ENCODE data around the gene CAMTA1.

DNA sequence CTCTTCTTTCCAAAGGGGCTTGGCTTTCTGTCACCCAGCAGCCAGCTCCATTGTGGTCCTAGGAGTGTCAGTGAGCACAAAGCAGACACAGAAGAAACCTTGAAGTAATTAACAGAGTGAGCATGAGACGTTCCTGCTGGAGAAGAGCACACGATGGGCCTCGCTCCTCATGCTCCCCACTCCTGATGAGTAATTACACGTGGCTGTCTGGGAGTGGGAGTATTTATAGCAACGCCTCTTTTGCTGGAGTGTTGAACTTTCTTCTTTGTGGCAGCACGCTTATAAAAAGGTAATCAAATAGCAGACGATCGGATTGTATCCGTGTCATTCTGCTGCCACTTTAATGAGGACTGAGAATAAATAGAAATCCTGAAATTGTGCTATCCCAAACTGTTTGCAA, 185.8 kb downstream of the CAMTA1 start:
- TF ChIP-seq, protein P1, sequence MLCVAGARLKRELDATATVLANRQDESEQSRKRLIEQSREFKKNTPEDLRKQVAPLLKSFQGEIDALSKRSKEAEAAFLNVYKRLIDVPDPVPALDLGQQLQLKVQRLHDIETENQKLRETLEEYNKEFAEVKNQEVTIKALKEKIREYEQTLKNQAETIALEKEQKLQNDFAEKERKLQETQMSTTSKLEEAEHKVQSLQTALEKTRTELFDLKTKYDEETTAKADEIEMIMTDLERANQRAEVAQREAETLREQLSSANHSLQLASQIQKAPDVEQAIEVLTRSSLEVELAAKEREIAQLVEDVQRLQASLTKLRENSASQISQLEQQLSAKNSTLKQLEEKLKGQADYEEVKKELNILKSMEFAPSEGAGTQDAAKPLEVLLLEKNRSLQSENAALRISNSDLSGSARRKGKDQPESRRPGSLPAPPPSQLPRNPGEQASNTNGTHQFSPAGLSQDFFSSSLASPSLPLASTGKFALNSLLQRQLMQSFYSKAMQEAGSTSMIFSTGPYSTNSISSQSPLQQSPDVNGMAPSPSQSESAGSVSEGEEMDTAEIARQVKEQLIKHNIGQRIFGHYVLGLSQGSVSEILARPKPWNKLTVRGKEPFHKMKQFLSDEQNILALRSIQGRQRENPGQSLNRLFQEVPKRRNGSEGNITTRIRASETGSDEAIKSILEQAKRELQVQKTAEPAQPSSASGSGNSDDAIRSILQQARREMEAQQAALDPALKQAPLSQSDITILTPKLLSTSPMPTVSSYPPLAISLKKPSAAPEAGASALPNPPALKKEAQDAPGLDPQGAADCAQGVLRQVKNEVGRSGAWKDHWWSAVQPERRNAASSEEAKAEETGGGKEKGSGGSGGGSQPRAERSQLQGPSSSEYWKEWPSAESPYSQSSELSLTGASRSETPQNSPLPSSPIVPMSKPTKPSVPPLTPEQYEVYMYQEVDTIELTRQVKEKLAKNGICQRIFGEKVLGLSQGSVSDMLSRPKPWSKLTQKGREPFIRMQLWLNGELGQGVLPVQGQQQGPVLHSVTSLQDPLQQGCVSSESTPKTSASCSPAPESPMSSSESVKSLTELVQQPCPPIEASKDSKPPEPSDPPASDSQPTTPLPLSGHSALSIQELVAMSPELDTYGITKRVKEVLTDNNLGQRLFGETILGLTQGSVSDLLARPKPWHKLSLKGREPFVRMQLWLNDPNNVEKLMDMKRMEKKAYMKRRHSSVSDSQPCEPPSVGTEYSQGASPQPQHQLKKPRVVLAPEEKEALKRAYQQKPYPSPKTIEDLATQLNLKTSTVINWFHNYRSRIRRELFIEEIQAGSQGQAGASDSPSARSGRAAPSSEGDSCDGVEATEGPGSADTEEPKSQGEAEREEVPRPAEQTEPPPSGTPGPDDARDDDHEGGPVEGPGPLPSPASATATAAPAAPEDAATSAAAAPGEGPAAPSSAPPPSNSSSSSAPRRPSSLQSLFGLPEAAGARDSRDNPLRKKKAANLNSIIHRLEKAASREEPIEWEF (CRISPR knock-in tag; IDR thresholded peaks at IDR 0.05): no peak
- TF ChIP-seq, protein P2, sequence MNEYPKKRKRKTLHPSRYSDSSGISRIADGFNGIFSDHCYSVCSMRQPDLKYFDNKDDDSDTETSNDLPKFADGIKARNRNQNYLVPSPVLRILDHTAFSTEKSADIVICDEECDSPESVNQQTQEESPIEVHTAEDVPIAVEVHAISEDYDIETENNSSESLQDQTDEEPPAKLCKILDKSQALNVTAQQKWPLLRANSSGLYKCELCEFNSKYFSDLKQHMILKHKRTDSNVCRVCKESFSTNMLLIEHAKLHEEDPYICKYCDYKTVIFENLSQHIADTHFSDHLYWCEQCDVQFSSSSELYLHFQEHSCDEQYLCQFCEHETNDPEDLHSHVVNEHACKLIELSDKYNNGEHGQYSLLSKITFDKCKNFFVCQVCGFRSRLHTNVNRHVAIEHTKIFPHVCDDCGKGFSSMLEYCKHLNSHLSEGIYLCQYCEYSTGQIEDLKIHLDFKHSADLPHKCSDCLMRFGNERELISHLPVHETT (CRISPR knock-in tag; conservative IDR thresholded peaks at IDR 0.05 in 1 of 2, IDR thresholded peaks at IDR 0.05 in 1 of 2): no peak
- TF ChIP-seq, protein P3, sequence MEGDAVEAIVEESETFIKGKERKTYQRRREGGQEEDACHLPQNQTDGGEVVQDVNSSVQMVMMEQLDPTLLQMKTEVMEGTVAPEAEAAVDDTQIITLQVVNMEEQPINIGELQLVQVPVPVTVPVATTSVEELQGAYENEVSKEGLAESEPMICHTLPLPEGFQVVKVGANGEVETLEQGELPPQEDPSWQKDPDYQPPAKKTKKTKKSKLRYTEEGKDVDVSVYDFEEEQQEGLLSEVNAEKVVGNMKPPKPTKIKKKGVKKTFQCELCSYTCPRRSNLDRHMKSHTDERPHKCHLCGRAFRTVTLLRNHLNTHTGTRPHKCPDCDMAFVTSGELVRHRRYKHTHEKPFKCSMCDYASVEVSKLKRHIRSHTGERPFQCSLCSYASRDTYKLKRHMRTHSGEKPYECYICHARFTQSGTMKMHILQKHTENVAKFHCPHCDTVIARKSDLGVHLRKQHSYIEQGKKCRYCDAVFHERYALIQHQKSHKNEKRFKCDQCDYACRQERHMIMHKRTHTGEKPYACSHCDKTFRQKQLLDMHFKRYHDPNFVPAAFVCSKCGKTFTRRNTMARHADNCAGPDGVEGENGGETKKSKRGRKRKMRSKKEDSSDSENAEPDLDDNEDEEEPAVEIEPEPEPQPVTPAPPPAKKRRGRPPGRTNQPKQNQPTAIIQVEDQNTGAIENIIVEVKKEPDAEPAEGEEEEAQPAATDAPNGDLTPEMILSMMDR (IDR thresholded peaks at IDR 0.05 in 2 of 3, conservative IDR thresholded peaks at IDR 0.05 in 1 of 3; ENCODE audit: insufficient read depth in 2 of 3, low read depth in 1 of 3, low read length in 3 of 3): no peak
- TF ChIP-seq, protein P4, sequence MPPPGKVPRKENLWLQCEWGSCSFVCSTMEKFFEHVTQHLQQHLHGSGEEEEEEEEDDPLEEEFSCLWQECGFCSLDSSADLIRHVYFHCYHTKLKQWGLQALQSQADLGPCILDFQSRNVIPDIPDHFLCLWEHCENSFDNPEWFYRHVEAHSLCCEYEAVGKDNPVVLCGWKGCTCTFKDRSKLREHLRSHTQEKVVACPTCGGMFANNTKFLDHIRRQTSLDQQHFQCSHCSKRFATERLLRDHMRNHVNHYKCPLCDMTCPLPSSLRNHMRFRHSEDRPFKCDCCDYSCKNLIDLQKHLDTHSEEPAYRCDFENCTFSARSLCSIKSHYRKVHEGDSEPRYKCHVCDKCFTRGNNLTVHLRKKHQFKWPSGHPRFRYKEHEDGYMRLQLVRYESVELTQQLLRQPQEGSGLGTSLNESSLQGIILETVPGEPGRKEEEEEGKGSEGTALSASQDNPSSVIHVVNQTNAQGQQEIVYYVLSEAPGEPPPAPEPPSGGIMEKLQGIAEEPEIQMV (tag; conservative IDR thresholded peaks at IDR 0.05; ENCODE audit: low read depth): no peak
- TF ChIP-seq PCBP2 (IDR thresholded peaks at IDR 0.05; ENCODE audit: low read depth, low read length, poor library complexity, severe bottlenecking): no peak
- no peak for TF ChIP-seq CBX3 (IDR thresholded peaks at IDR 0.05; ENCODE audit: borderline replicate concordance in 1 of 2, low read length in 2 of 2)
- no peak for TF ChIP-seq ZNF232 (CRISPR knock-in tag; IDR thresholded peaks at IDR 0.05)
- no peak for TF ChIP-seq ZNF197 (CRISPR knock-in tag; IDR thresholded peaks at IDR 0.05; ENCODE audit: low read depth)
- TF ChIP-seq GABPA (tag; conservative IDR thresholded peaks at IDR 0.05; ENCODE audit: low read depth): no peak
- TF ChIP-seq, protein P5, sequence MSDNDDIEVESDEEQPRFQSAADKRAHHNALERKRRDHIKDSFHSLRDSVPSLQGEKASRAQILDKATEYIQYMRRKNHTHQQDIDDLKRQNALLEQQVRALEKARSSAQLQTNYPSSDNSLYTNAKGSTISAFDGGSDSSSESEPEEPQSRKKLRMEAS (CRISPR knock-in tag; IDR thresholded peaks at IDR 0.05): no peak
